Activated CD8-positive, alpha-beta T cell treated with anti-CD3 and anti-CD28 coated beads, Interleukin-2, amount 10 ng/mL, durations not matched to agents 7 days and 5 days (primary cell): ENCODE measurements around the gene THADA. TPM values are rescaled to one million over a fixed set of nuclear protein-coding genes. Genes with fewer than 3 reads are reported as not detected.

Experiments used
- ATAC-seq: fragments of 150-1000 bp; cut with Tn5 transposase; one replicate; pipeline ENCODE4 v1.10.0; 2021; ENCODE audit warnings: moderate library complexity
- CTCF ChIA-PET: fragments of 350-600 bp; sonication (Branson Sonifier 250); formaldehyde crosslinking; loops from one replicate; lab custom pipeline; 2021; ENCODE audit warnings: antibody characterized with exemption; lab: Charles Lee
- POLR2A ChIA-PET: fragments of 350-600 bp; sonication (Branson Sonifier 250); formaldehyde crosslinking; loops from one replicate; lab custom pipeline; 2021; ENCODE audit warnings: antibody characterized with exemption; lab: Charles Lee
- DNase-seq: peaks from one replicate; pipeline ENCODE4 v3.0.0-alpha.2; 2020
- H3K27ac Mint-ChIP-seq: one replicate; pipeline ENCODE4 v1.8.0; 2021; ENCODE audit warnings: mild to moderate bottlenecking, mixed read lengths
- H3K27me3 Mint-ChIP-seq: one replicate; pipeline ENCODE4 v1.8.0; 2021; ENCODE audit warnings: low read depth, mixed read lengths
- H3K36me3 Mint-ChIP-seq: one replicate; pipeline ENCODE4 v1.8.0; 2021; ENCODE audit warnings: low read depth, mixed read lengths
- H3K4me1 Mint-ChIP-seq: one replicate; pipeline ENCODE4 v1.8.0; 2021; ENCODE audit warnings: low read depth, mixed read lengths
- H3K4me3 Mint-ChIP-seq: one replicate; pipeline ENCODE4 v1.8.0; 2021; ENCODE audit warnings: mild to moderate bottlenecking, mixed read lengths
- H3K9me3 Mint-ChIP-seq: one replicate; pipeline ENCODE4 v1.8.0; 2022; ENCODE audit warnings: mixed read lengths; ENCODE audit not compliant: insufficient read depth
- total RNA-seq, 2 experiments: library from RNA; stranded (reverse); gene quantifications; one replicate each; pipeline ENCODE4 v1.2.3, GENCODE V29; 2021

THADA gene
- total RNA-seq, 2 experiments from 2014 or later: 27.0 to 31.9 TPM

- no peaks in the 10 kb centered on the region for H3K9me3 Mint-ChIP-seq
- H3K36me3 Mint-ChIP-seq: peaks cover 59% of the 10 kb centered on the region
- no peaks in the 10 kb centered on the region for H3K27me3 Mint-ChIP-seq
- ATAC-seq (peak; percentile 7), DNase-seq (peak; percentile 86)
- H3K4me1 Mint-ChIP-seq: peaks cover 41% of the 10 kb centered on the region
- H3K27ac Mint-ChIP-seq: peak overlapping the region; percentile 100
- ChIA-PET CTCF (interaction anchor here (1.0 to 16.3 kb wide), 14 partner anchors 23 to 279 kb away, joined by 3 to 666 read pairs (median 5); no protein-coding TSS in a partner anchor), POLR2A (interaction anchor here (0.9 to 12.9 kb wide), 13 partner anchors 9 to 415 kb away, joined by 3 to 622 read pairs (median 5); no protein-coding TSS in a partner anchor)
- peak overlapping the region; percentile 98 for H3K4me3 Mint-ChIP-seq
Measured at GRCh38 chr2:43225093-43225787, 370.6 kb downstream of the THADA start.

- H3K4me1 Mint-ChIP-seq: peaks cover 43% of the 10 kb centered on the region
- H3K27me3 Mint-ChIP-seq: no peaks in the 10 kb centered on the region
Measured at GRCh38 chr2:43224571-43225092, 371.2 kb downstream of the THADA start.

GRCh38 chr2:43224131-43224570 lies 371.7 kb downstream of the THADA start:
- Mint-ChIP-seq H3K9me3 (no peaks in the 10 kb centered on the region), H3K4me1 (peaks cover 42% of the 10 kb centered on the region), H3K4me3 (peak overlapping the region; percentile 98), H3K36me3 (peaks cover 59% of the 10 kb centered on the region), H3K27me3 (no peaks in the 10 kb centered on the region), H3K27ac (peak overlapping the region; percentile 100)
- ChIA-PET CTCF (interaction anchor here (0.7 to 16.3 kb wide), 16 partner anchors 22 to 278 kb away, joined by 3 to 666 read pairs (median 4); no protein-coding TSS in a partner anchor), POLR2A (interaction anchor here (0.6 to 12.9 kb wide), 9 partner anchors 25 to 414 kb away, joined by 3 to 622 read pairs (median 4); no protein-coding TSS in a partner anchor)
- ATAC-seq (no peak), DNase-seq (peak; percentile 87)

More at GRCh38 chr2:43224571-43225092, 371.2 kb downstream of the THADA start:
- Mint-ChIP-seq H3K36me3 (peaks cover 61% of the 10 kb centered on the region), H3K9me3 (no peaks in the 10 kb centered on the region), H3K4me3 (peak overlapping the region; percentile 98), H3K27ac (peak overlapping the region; percentile 100)
- ATAC-seq (peak; percentile 0), DNase-seq (peak; percentile 66)
- POLR2A ChIA-PET: interaction anchor here (0.9 to 12.9 kb wide), 12 partner anchors 25 to 414 kb away, joined by 3 to 622 read pairs (median 4); no protein-coding TSS in a partner anchor
- CTCF ChIA-PET: interaction anchor here (0.7 to 16.3 kb wide), 15 partner anchors 22 to 279 kb away, joined by 3 to 666 read pairs (median 5); no protein-coding TSS in a partner anchor

GRCh38 chr2:43223521-43224001 lies 372.3 kb downstream of the THADA start:
- H3K36me3 Mint-ChIP-seq: peaks cover 57% of the 10 kb centered on the region
- no peaks in the 10 kb centered on the region for H3K27me3 Mint-ChIP-seq
- peaks cover 42% of the 10 kb centered on the region for H3K4me1 Mint-ChIP-seq
- ATAC-seq: no peak
- DNase-seq: peak; percentile 33
- peak overlapping the region; percentile 98 for H3K4me3 Mint-ChIP-seq
- H3K27ac Mint-ChIP-seq: peak overlapping the region; percentile 100
- ChIA-PET POLR2A (interaction anchor here (0.6 to 12.9 kb wide), 7 partner anchors 27 to 413 kb away, joined by 3 to 622 read pairs (median 5); no protein-coding TSS in a partner anchor), CTCF (interaction anchor here (0.6 to 16.3 kb wide), 9 partner anchors 32 to 285 kb away, joined by 3 to 666 read pairs (median 5); no protein-coding TSS in a partner anchor)
- H3K9me3 Mint-ChIP-seq: no peaks in the 10 kb centered on the region

GRCh38 chr2:43222475-43223309 lies 373.1 kb downstream of the THADA start:
- CTCF ChIA-PET: interaction anchor here (1.0 to 16.3 kb wide), 13 partner anchors 25 to 275 kb away, joined by 3 to 666 read pairs (median 5); no protein-coding TSS in a partner anchor
- no peaks in the 10 kb centered on the region for H3K9me3 Mint-ChIP-seq
- H3K4me3 Mint-ChIP-seq: peak overlapping the region; percentile 93
- H3K36me3 Mint-ChIP-seq: peaks cover 57% of the 10 kb centered on the region
- no peak for ATAC-seq
- H3K27ac Mint-ChIP-seq: peak overlapping the region; percentile 97
- peak; percentile 40 for DNase-seq
- POLR2A ChIA-PET: interaction anchor here (1.3 to 12.9 kb wide), 7 partner anchors 26 to 90 kb away, joined by 4 to 622 read pairs (median 38); no protein-coding TSS in a partner anchor
- no peaks in the 10 kb centered on the region for H3K27me3 Mint-ChIP-seq
- peaks cover 42% of the 10 kb centered on the region for H3K4me1 Mint-ChIP-seq

- Mint-ChIP-seq H3K4me3 (peak overlapping the region; percentile 93), H3K4me1 (peaks cover 46% of the 10 kb centered on the region), H3K9me3 (no peaks in the 10 kb centered on the region), H3K27me3 (no peaks in the 10 kb centered on the region), H3K27ac (peak overlapping the region; percentile 97), H3K36me3 (peaks cover 58% of the 10 kb centered on the region)
- peak; percentile 76 for DNase-seq
- ChIA-PET CTCF (interaction anchor here (1.0 to 16.3 kb wide), 16 partner anchors 7 to 274 kb away, joined by 3 to 666 read pairs (median 6); no protein-coding TSS in a partner anchor), POLR2A (interaction anchor here (1.0 to 12.9 kb wide), 7 partner anchors 18 to 89 kb away, joined by 3 to 622 read pairs (median 23); no protein-coding TSS in a partner anchor)
- ATAC-seq: no peak
Measured at GRCh38 chr2:43221763-43222474, 373.9 kb downstream of the THADA start.

- ChIA-PET CTCF (interaction anchor here (1.1 to 16.3 kb wide), 13 partner anchors 8 to 274 kb away, joined by 3 to 666 read pairs (median 8); no protein-coding TSS in a partner anchor), POLR2A (interaction anchor here (1.0 to 12.9 kb wide), 9 partner anchors 17 to 88 kb away, joined by 3 to 622 read pairs (median 10); no protein-coding TSS in a partner anchor)
- peaks cover 58% of the 10 kb centered on the region for H3K36me3 Mint-ChIP-seq
- ATAC-seq (no peak), DNase-seq (peak; percentile 52)
- peaks cover 46% of the 10 kb centered on the region for H3K4me1 Mint-ChIP-seq
- no peaks in the 10 kb centered on the region for H3K27me3 Mint-ChIP-seq
- peak overlapping the region; percentile 93 for H3K4me3 Mint-ChIP-seq
- H3K27ac Mint-ChIP-seq: peak overlapping the region; percentile 97
- H3K9me3 Mint-ChIP-seq: no peaks in the 10 kb centered on the region
Measured at GRCh38 chr2:43221124-43221762, 374.6 kb downstream of the THADA start.

GRCh38 chr2:43220760-43221123 lies 375.1 kb downstream of the THADA start:
- peaks cover 48% of the 10 kb centered on the region for H3K4me1 Mint-ChIP-seq
- ChIA-PET CTCF (interaction anchor here (1.1 to 16.3 kb wide), 10 partner anchors 9 to 264 kb away, joined by 3 to 666 read pairs (median 12); no protein-coding TSS in a partner anchor), POLR2A (interaction anchor here (0.8 to 12.9 kb wide), 8 partner anchors 7 to 88 kb away, joined by 4 to 622 read pairs (median 25); partner anchors contain the start of gene ZFP36L2)
- ATAC-seq: no peak
- peak overlapping the region; percentile 97 for H3K27ac Mint-ChIP-seq
- DNase-seq: no peak
- H3K36me3 Mint-ChIP-seq: peaks cover 56% of the 10 kb centered on the region
- no peaks in the 10 kb centered on the region for H3K27me3 Mint-ChIP-seq
- no peaks in the 10 kb centered on the region for H3K9me3 Mint-ChIP-seq
- H3K4me3 Mint-ChIP-seq: peak overlapping the region; percentile 93

- CTCF ChIA-PET: interaction anchor here (1.1 to 16.3 kb wide), 10 partner anchors 9 to 264 kb away, joined by 3 to 666 read pairs (median 12); no protein-coding TSS in a partner anchor
- Mint-ChIP-seq H3K9me3 (no peaks in the 10 kb centered on the region), H3K27ac (peak overlapping the region; percentile 97), H3K36me3 (peaks cover 52% of the 10 kb centered on the region), H3K4me3 (peak overlapping the region; percentile 93), H3K27me3 (no peaks in the 10 kb centered on the region), H3K4me1 (peaks cover 49% of the 10 kb centered on the region)
- ATAC-seq (no peak), DNase-seq (no peak)
- POLR2A ChIA-PET: interaction anchor here (0.8 to 12.9 kb wide), 9 partner anchors 7 to 87 kb away, joined by 4 to 622 read pairs (median 23); partner anchors contain the start of gene ZFP36L2
Measured at GRCh38 chr2:43220229-43220751, 375.5 kb downstream of the THADA start.
